Measurements from ENCODE around the gene HOXD1.

The HOXD1 gene

GRCh38 chr2:176165370-176166050, 23.0 kb upstream of the HOXD1 start:
- H3K4me2 ChIP-seq (ENCODE audit: insufficient read depth, low read length, poor library complexity, severe bottlenecking), result no peak overlapping the region
- no peak overlapping the region for H3K4ac ChIP-seq (ENCODE audit: low read length)
- H4K8ac ChIP-seq (ENCODE audit: low read depth, low read length), result no peak overlapping the region
- no peak overlapping the region for H2AK5ac ChIP-seq (ENCODE audit: low read depth, low read length)
- WGBS, 2 donors (ENCODE audit: extremely low coverage in 2 of 2, insufficient read length in 2 of 2, insufficient replicate concordance in 1 of 2), result no CpG with 5 or more reads among the region's 26 CpGs
- no peak overlapping the region for H3K4me3 ChIP-seq (ENCODE audit: low read length in 2 of 2)
- H3K4me1 ChIP-seq (ENCODE audit: control insufficient read depth in 2 of 2, insufficient read depth in 1 of 2, low read depth in 1 of 2, low read length in 2 of 2), result no peaks in the 10 kb centered on the region
- H3K27me3 ChIP-seq (ENCODE audit: control insufficient read depth in 3 of 3, insufficient read depth in 3 of 3, low read depth in 1 of 3, low read length in 3 of 3), result peaks cover 51 to 98% (median 89%) of the 10 kb centered on the region in 3 experiments
- H2BK15ac ChIP-seq (ENCODE audit: low read length), result no peak overlapping the region
- no peak overlapping the region for H3K18ac ChIP-seq (ENCODE audit: low read length)
- H2AFZ ChIP-seq (ENCODE audit: low read length), result peak overlapping the region; percentile 70
- H2BK5ac ChIP-seq (ENCODE audit: low read length), result no peak overlapping the region
- no peak overlapping the region for H3K27ac ChIP-seq (replicated peaks; ENCODE audit: low read length)
- H3K9ac ChIP-seq (ENCODE audit: low read depth, low read length, poor library complexity), result peak overlapping the region; percentile 3
- no peak overlapping the region for H4K91ac ChIP-seq (ENCODE audit: low read depth, low read length, poor library complexity)
- no peak overlapping the region for H3K23ac ChIP-seq (ENCODE audit: low read depth, low read length, poor library complexity)
- H3K14ac ChIP-seq (ENCODE audit: low read length), result no peak overlapping the region
- no peak overlapping the region for H2BK120ac ChIP-seq (ENCODE audit: low read depth, low read length)
- H2BK12ac ChIP-seq (ENCODE audit: low read length), result no peak overlapping the region
- no peak for DNase-seq (ENCODE audit: low spot score)
- no peaks in the 10 kb centered on the region for H3K36me3 ChIP-seq (replicated peaks in 1 of 2; ENCODE audit: control insufficient read depth in 2 of 2, insufficient read depth in 2 of 2, low read length in 2 of 2)
- peaks cover 13 to 18% of the 10 kb centered on the region in 2 donors for H3K9me3 ChIP-seq (replicated peaks in 1 of 2; ENCODE audit: control insufficient read depth in 2 of 2, insufficient read depth in 1 of 2, low read depth in 1 of 2, low read length in 2 of 2)
- no peaks in the 10 kb centered on the region for H3K79me1 ChIP-seq (ENCODE audit: low read depth, low read length)

- no peak overlapping the region for H3K4ac ChIP-seq (ENCODE audit: low read length)
- no peaks in the 10 kb centered on the region for H3K79me1 ChIP-seq (ENCODE audit: low read depth, low read length)
- H3K18ac ChIP-seq (ENCODE audit: low read length), result no peak overlapping the region
- DNase-seq (ENCODE audit: low spot score), result no peak
- no peak overlapping the region for H2AFZ ChIP-seq (ENCODE audit: low read length)
- no peak overlapping the region for H3K23ac ChIP-seq (ENCODE audit: low read depth, low read length, poor library complexity)
- H4K91ac ChIP-seq (ENCODE audit: low read depth, low read length, poor library complexity), result no peak overlapping the region
- peaks cover 49 to 98% (median 89%) of the 10 kb centered on the region in 3 experiments for H3K27me3 ChIP-seq (ENCODE audit: control insufficient read depth in 3 of 3, insufficient read depth in 3 of 3, low read depth in 1 of 3, low read length in 3 of 3)
- WGBS, 2 donors (ENCODE audit: extremely low coverage in 2 of 2, insufficient read length in 2 of 2, insufficient replicate concordance in 1 of 2), result no CpG with 5 or more reads among the region's 2 CpGs
- H3K9me3 ChIP-seq (replicated peaks in 1 of 2; ENCODE audit: control insufficient read depth in 2 of 2, insufficient read depth in 1 of 2, low read depth in 1 of 2, low read length in 2 of 2), result peaks cover 13 to 16% of the 10 kb centered on the region in 2 donors
- no peak overlapping the region for H3K4me2 ChIP-seq (ENCODE audit: insufficient read depth, low read length, poor library complexity, severe bottlenecking)
- H3K4me1 ChIP-seq (ENCODE audit: control insufficient read depth in 2 of 2, insufficient read depth in 1 of 2, low read depth in 1 of 2, low read length in 2 of 2), result no peaks in the 10 kb centered on the region
- no peak overlapping the region for H2BK15ac ChIP-seq (ENCODE audit: low read length)
- H2BK5ac ChIP-seq (ENCODE audit: low read length), result no peak overlapping the region
- H4K8ac ChIP-seq (ENCODE audit: low read depth, low read length), result no peak overlapping the region
- no peak overlapping the region for H2AK5ac ChIP-seq (ENCODE audit: low read depth, low read length)
- no peaks in the 10 kb centered on the region for H3K36me3 ChIP-seq (replicated peaks in 1 of 2; ENCODE audit: control insufficient read depth in 2 of 2, insufficient read depth in 2 of 2, low read length in 2 of 2)
- no peak overlapping the region for H2BK12ac ChIP-seq (ENCODE audit: low read length)
- H3K14ac ChIP-seq (ENCODE audit: low read length), result no peak overlapping the region
- H3K9ac ChIP-seq (ENCODE audit: low read depth, low read length, poor library complexity), result no peak overlapping the region
- no peak overlapping the region for H3K4me3 ChIP-seq (ENCODE audit: low read length in 2 of 2)
- no peak overlapping the region for H3K27ac ChIP-seq (replicated peaks; ENCODE audit: low read length)
- no peak overlapping the region for H2BK120ac ChIP-seq (ENCODE audit: low read depth, low read length)
Measured at GRCh38 chr2:176166272-176166671, 22.2 kb upstream of the HOXD1 start.

GRCh38 chr2:176167398-176167797, 21.1 kb upstream of the HOXD1 start:
- Histone ChIP-seq H2BK5ac (ENCODE audit: low read length) (no peak overlapping the region), H3K27me3 (ENCODE audit: control insufficient read depth in 3 of 3, insufficient read depth in 3 of 3, low read depth in 1 of 3, low read length in 3 of 3) (peaks cover 50 to 98% (median 89%) of the 10 kb centered on the region in 3 experiments), H2BK12ac (ENCODE audit: low read length) (no peak overlapping the region), H3K14ac (ENCODE audit: low read length) (no peak overlapping the region), H3K18ac (ENCODE audit: low read length) (no peak overlapping the region), H3K79me1 (ENCODE audit: low read depth, low read length) (no peaks in the 10 kb centered on the region), H3K4ac (ENCODE audit: low read length) (no peak overlapping the region), H3K36me3 (replicated peaks in 1 of 2; ENCODE audit: control insufficient read depth in 2 of 2, insufficient read depth in 2 of 2, low read length in 2 of 2) (no peaks in the 10 kb centered on the region), H3K4me1 (ENCODE audit: control insufficient read depth in 2 of 2, insufficient read depth in 1 of 2, low read depth in 1 of 2, low read length in 2 of 2) (peaks cover 0 to 3% of the 10 kb centered on the region in 2 donors), H2AFZ (ENCODE audit: low read length) (no peak overlapping the region), H3K27ac (replicated peaks; ENCODE audit: low read length) (no peak overlapping the region), H2BK120ac (ENCODE audit: low read depth, low read length) (no peak overlapping the region), H2BK15ac (ENCODE audit: low read length) (no peak overlapping the region), H4K8ac (ENCODE audit: low read depth, low read length) (no peak overlapping the region), H3K23ac (ENCODE audit: low read depth, low read length, poor library complexity) (no peak overlapping the region), H3K4me3 (ENCODE audit: low read length in 2 of 2) (no peak overlapping the region), H3K4me2 (ENCODE audit: insufficient read depth, low read length, poor library complexity, severe bottlenecking) (no peak overlapping the region), H3K9me3 (replicated peaks in 1 of 2; ENCODE audit: control insufficient read depth in 2 of 2, insufficient read depth in 1 of 2, low read depth in 1 of 2, low read length in 2 of 2) (peaks cover 12 to 13% of the 10 kb centered on the region in 2 donors), H2AK5ac (ENCODE audit: low read depth, low read length) (no peak overlapping the region), H4K91ac (ENCODE audit: low read depth, low read length, poor library complexity) (no peak overlapping the region), H3K9ac (ENCODE audit: low read depth, low read length, poor library complexity) (no peak overlapping the region)
- no CpG with 5 or more reads among the region's 1 CpG for WGBS, 2 donors (ENCODE audit: extremely low coverage in 2 of 2, insufficient read length in 2 of 2, insufficient replicate concordance in 1 of 2)
- no peak for DNase-seq (ENCODE audit: low spot score)

- no peak overlapping the region for H3K4ac ChIP-seq (ENCODE audit: low read length)
- no peak overlapping the region for H2AK5ac ChIP-seq (ENCODE audit: low read depth, low read length)
- H4K8ac ChIP-seq (ENCODE audit: low read depth, low read length), result no peak overlapping the region
- H3K14ac ChIP-seq (ENCODE audit: low read length), result no peak overlapping the region
- no peak overlapping the region for H2BK120ac ChIP-seq (ENCODE audit: low read depth, low read length)
- H3K4me1 ChIP-seq (ENCODE audit: control insufficient read depth in 2 of 2, insufficient read depth in 1 of 2, low read depth in 1 of 2, low read length in 2 of 2), result peaks cover 0 to 3% of the 10 kb centered on the region in 2 donors
- no peak overlapping the region for H3K4me2 ChIP-seq (ENCODE audit: insufficient read depth, low read length, poor library complexity, severe bottlenecking)
- no peak overlapping the region for H3K18ac ChIP-seq (ENCODE audit: low read length)
- no peak for DNase-seq (ENCODE audit: low spot score)
- no peak overlapping the region for H3K23ac ChIP-seq (ENCODE audit: low read depth, low read length, poor library complexity)
- no peak overlapping the region for H3K9ac ChIP-seq (ENCODE audit: low read depth, low read length, poor library complexity)
- H3K27ac ChIP-seq (replicated peaks; ENCODE audit: low read length), result no peak overlapping the region
- H2BK15ac ChIP-seq (ENCODE audit: low read length), result no peak overlapping the region
- no peaks in the 10 kb centered on the region for H3K36me3 ChIP-seq (replicated peaks in 1 of 2; ENCODE audit: control insufficient read depth in 2 of 2, insufficient read depth in 2 of 2, low read length in 2 of 2)
- no CpG with 5 or more reads among the region's 5 CpGs for WGBS, 2 donors (ENCODE audit: extremely low coverage in 2 of 2, insufficient read length in 2 of 2, insufficient replicate concordance in 1 of 2)
- H3K27me3 ChIP-seq (ENCODE audit: control insufficient read depth in 3 of 3, insufficient read depth in 3 of 3, low read depth in 1 of 3, low read length in 3 of 3), result peaks cover 43 to 98% (median 86%) of the 10 kb centered on the region in 3 experiments
- no peak overlapping the region for H2BK5ac ChIP-seq (ENCODE audit: low read length)
- no peak overlapping the region for H2BK12ac ChIP-seq (ENCODE audit: low read length)
- H3K4me3 ChIP-seq (ENCODE audit: low read length in 2 of 2), result no peak overlapping the region
- H4K91ac ChIP-seq (ENCODE audit: low read depth, low read length, poor library complexity), result no peak overlapping the region
- peaks cover 5 to 10% of the 10 kb centered on the region in 2 donors for H3K9me3 ChIP-seq (replicated peaks in 1 of 2; ENCODE audit: control insufficient read depth in 2 of 2, insufficient read depth in 1 of 2, low read depth in 1 of 2, low read length in 2 of 2)
- no peaks in the 10 kb centered on the region for H3K79me1 ChIP-seq (ENCODE audit: low read depth, low read length)
- H2AFZ ChIP-seq (ENCODE audit: low read length), result no peak overlapping the region
Measured at GRCh38 chr2:176169181-176169580, 19.3 kb upstream of the HOXD1 start.
